Mammary microvascular endothelial cell (primary cell): ENCODE measurements around the gene CLEC11A. TPM values are rescaled to one million over a fixed set of nuclear protein-coding genes. Genes with fewer than 3 reads are reported as not detected.

Source experiments
- total RNA-seq: library from RNA; depleted of rRNA; stranded (reverse); fragments of >200 nt; gene quantifications from 2 replicates; pipeline ENCODE4 v1.2.3, GENCODE V29; 2015

The CLEC11A gene, protein sequence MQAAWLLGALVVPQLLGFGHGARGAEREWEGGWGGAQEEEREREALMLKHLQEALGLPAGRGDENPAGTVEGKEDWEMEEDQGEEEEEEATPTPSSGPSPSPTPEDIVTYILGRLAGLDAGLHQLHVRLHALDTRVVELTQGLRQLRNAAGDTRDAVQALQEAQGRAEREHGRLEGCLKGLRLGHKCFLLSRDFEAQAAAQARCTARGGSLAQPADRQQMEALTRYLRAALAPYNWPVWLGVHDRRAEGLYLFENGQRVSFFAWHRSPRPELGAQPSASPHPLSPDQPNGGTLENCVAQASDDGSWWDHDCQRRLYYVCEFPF
- total RNA-seq: 11.5 and 19.5 TPM in 2 replicates

GRCh38 chr19:50723069-50723468, at the start of gene CLEC11A:
Gene CLEC11A (plus strand): TSS chr19:50723364. CDS start chr19:50723526, 162 bp downstream.

GRCh38 chr19:50719566-50719965, 3.6 kb upstream of the CLEC11A start, which contains the start of gene SHANK1:
Gene SHANK1 (minus strand): TSS chr19:50719802. CDS start chr19:50716919, 2,883 bp downstream.

DNA sequence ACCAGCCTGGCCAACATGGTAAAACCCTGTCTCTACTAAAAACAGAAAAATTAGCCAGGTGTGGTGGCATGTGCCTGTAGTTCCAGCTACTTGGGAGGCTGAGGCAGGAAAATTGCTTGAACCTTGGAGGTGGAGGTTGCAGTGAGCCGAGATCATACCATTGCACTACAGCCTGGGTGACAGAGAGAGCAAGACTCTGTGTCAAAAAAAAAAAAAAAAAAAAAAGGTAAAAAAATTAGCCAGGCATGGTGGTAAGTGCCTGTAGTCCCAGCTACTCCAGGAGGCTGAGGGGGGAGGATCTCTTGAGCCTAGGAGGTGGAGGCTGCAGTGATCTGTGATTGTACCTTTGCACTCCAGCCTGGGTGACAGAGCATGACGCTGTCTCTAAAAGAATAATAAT, 47.0 kb downstream of the CLEC11A start, which contains the start of gene GPR32:
GPR32 (plus strand) TSS at position 301 of the 400 bp plus-strand sequence. CDS start 137 bp downstream, outside the sequence.

Other genes starting within 250 kb of the CLEC11A start
- gene EMC10, start 246.9 kb upstream of the CLEC11A start, total RNA-seq: 77.8 and 90.0 TPM in 2 replicates
- gene GARIN5A, start 246.5 kb upstream of the CLEC11A start, total RNA-seq: not detected in 2 replicates
- 24.2 and 42.2 TPM in 2 replicates for gene JOSD2, start 212.2 kb upstream of the CLEC11A start, total RNA-seq
- gene ASPDH, start 209.5 kb upstream of the CLEC11A start, total RNA-seq: not detected in 2 replicates
- gene LRRC4B, start 154.9 kb upstream of the CLEC11A start, total RNA-seq: 0.05 TPM in 1 of 2 replicates, not detected in the other
- not detected in 2 replicates for gene SYT3, start 83.5 kb upstream of the CLEC11A start, total RNA-seq
- gene C19orf81, start 73.9 kb upstream of the CLEC11A start, total RNA-seq: 1.3 and 5.9 TPM in 2 replicates
- 0.13 and 0.30 TPM in 2 replicates for gene SHANK1, start 3.6 kb upstream of the CLEC11A start, total RNA-seq
- not detected in 2 replicates for gene GPR32, start 47.1 kb downstream of the CLEC11A start, total RNA-seq
- gene ACP4, start 67.1 kb downstream of the CLEC11A start, total RNA-seq: not detected in 2 replicates
- not detected in 2 replicates for gene KLK1, start 100.4 kb downstream of the CLEC11A start, total RNA-seq
- not detected in 2 replicates for gene KLK15, start 110.2 kb downstream of the CLEC11A start, total RNA-seq
- not detected in 2 replicates for gene KLK3, start 131.6 kb downstream of the CLEC11A start, total RNA-seq
- not detected in 2 replicates for gene KLK2, start 150.1 kb downstream of the CLEC11A start, total RNA-seq
- gene KLK4, start 188.0 kb downstream of the CLEC11A start, total RNA-seq: not detected in 2 replicates
- gene KLK5, start 229.7 kb downstream of the CLEC11A start, total RNA-seq: not detected in 2 replicates
- not detected in 2 replicates for gene KLK6, start 246.2 kb downstream of the CLEC11A start, total RNA-seq